T-cell (primary cell): ENCODE measurements around the gene DDX49. TPM values are rescaled to one million over a fixed set of nuclear protein-coding genes. Genes with fewer than 3 reads are reported as not detected.
"Not testable (repeated sequence)": the region's sequence is repeated elsewhere in the genome, so short reads cannot be mapped to it uniquely, and the experiment has no call there.

Source experiments
- ATAC-seq, 4 experiments: fragments of 200-7000 bp in 3 of 4; fragments of 150-1000 bp in 1 of 4; cut with Tn5 transposase; replicated peaks in 1 of 4; 1 replicate in 3 of 4; 2 replicates in 1 of 4; pipeline ENCODE4 v1.10.0; 2021; ENCODE audit warnings: moderate library complexity in 3 of 4, mild to moderate bottlenecking in 2 of 4, moderate number of reproducible peaks in 1 of 4
- CTCF ChIA-PET, 2 donors: fragments of 300-600 bp; sonication (Branson Sonifier 250); formaldehyde crosslinking; loops; one replicate each; lab custom pipeline; 2022; ENCODE audit warnings: antibody characterized with exemption in 2 of 2; lab: Charles Lee
- POLR2A ChIA-PET, 2 donors: fragments of 300-600 bp; sonication (Branson Sonifier 250); formaldehyde crosslinking; loops; one replicate each; lab custom pipeline; 2022; ENCODE audit warnings: antibody characterized with exemption in 2 of 2; lab: Charles Lee
- DNase-seq, 35 experiments: peaks; one replicate each; pipeline versions ENCODE4 v3.0.0 to v3.0.0-alpha.2; 2013 to 2023
- H3K27ac ChIP-seq: one replicate; pipeline ENCODE4 v1.5.1; 2013; ENCODE audit warnings: low read length
- H3K27me3 ChIP-seq, 2 experiments: replicated peaks in 1 of 2; 1 replicate in 1 of 2; 2 replicates in 1 of 2; pipeline versions ENCODE4 v1.6.1 to v1.7.0; 2013; ENCODE audit warnings: low read length in 1 of 2, mixed read lengths in 1 of 2; ENCODE audit not compliant: control insufficient read depth in 2 of 2, insufficient read depth in 2 of 2; ENCODE audit errors: extremely low read depth in 1 of 2
- H3K36me3 ChIP-seq, 2 donors: 1 replicate in 1 of 2; 2 replicates in 1 of 2; pipeline versions ENCODE4 v1.6.1 to v1.7.0; 2013; ENCODE audit warnings: low read length in 1 of 2; ENCODE audit not compliant: control insufficient read depth in 2 of 2, insufficient read depth in 1 of 2; ENCODE audit errors: extremely low read depth in 1 of 2
- H3K4me1 ChIP-seq, 2 experiments: 1 replicate in 1 of 2; 2 replicates in 1 of 2; pipeline versions ENCODE4 v1.6.1 to v1.7.0; 2013; ENCODE audit warnings: low read length in 2 of 2, mixed read lengths in 1 of 2; ENCODE audit not compliant: insufficient read depth in 2 of 2, control insufficient read depth in 1 of 2; ENCODE audit errors: extremely low read depth in 1 of 2
- H3K4me3 ChIP-seq, 2 donors: 1 replicate in 1 of 2; 2 replicates in 1 of 2; pipeline versions ENCODE4 v1.5.1 to v1.7.0; 2013; ENCODE audit warnings: mild to moderate bottlenecking in 2 of 2, low read length in 1 of 2, moderate library complexity in 1 of 2; ENCODE audit not compliant: control insufficient read depth in 1 of 2; ENCODE audit errors: extremely low read depth in 1 of 2
- H3K9me3 ChIP-seq: 2 replicates; pipeline ENCODE4 v1.7.0; 2013
- H3K27ac Mint-ChIP-seq, 2 donors: one replicate each; pipeline ENCODE4 v1.8.0; 2020 to 2021; ENCODE audit warnings: mild to moderate bottlenecking in 2 of 2, mixed read lengths in 2 of 2
- H3K27me3 Mint-ChIP-seq, 2 donors: one replicate each; pipeline ENCODE4 v1.8.0; 2021 to 2022; ENCODE audit warnings: mixed read lengths in 2 of 2
- H3K36me3 Mint-ChIP-seq: one replicate; pipeline ENCODE4 v1.8.0; 2021; ENCODE audit warnings: mixed read lengths
- H3K4me1 Mint-ChIP-seq, 3 donors: one replicate each; pipeline ENCODE4 v1.8.0; 2020 to 2022; ENCODE audit warnings: mixed read lengths in 3 of 3, mild to moderate bottlenecking in 1 of 3
- H3K4me3 Mint-ChIP-seq, 3 donors: one replicate each; pipeline ENCODE4 v1.8.0; 2020 to 2022; ENCODE audit warnings: mild to moderate bottlenecking in 3 of 3, mixed read lengths in 3 of 3, moderate library complexity in 3 of 3
- H3K9me3 Mint-ChIP-seq, 3 donors: one replicate each; pipeline ENCODE4 v1.8.0; 2020 to 2022; ENCODE audit warnings: mixed read lengths in 3 of 3
- WGBS: methylation state at CpG from one replicate; pipeline ENCODE4 v1.1.5; 2013; ENCODE audit warnings: missing lambda C conversion rate; ENCODE audit not compliant: insufficient coverage; 5-methylcytosine and 5-hydroxymethylcytosine counted together
- total RNA-seq, 35 experiments: library from RNA in 6 of 35; stranded (reverse) in 6 of 35; fragments of 120-200 nt in 1 of 35; gene quantifications; one replicate each; pipeline versions ENCODE4 v1.2.1 to v1.2.4 and lab custom pipeline; 2013 to 2026

Gene DDX49
- total RNA-seq, 5 donors from 2014 or later (not counting 1 experiment from before 2014, with no cell fraction given) = 42.4 to 55.3 (median 48.1) TPM

DNA sequence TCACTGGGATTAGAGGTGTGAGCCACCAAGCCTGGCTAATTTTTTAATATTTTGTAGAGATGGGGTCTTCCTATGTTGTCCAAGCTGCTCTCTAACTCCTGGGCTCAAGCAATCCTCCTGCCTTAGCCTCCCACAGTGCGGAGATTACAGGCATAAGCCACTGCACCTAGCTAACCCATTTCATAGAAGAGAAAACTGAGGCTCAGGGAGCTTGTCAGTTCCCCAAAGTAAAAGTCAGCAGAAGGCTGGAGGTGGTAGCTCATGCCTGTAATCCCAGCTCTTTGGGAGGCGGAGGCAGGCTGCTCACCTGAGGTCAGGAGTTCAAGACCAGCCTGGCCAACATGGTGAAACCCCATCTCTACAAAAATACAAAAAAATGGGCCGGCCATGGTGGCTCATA, 30.3 kb downstream of the DDX49 start:
- H3K9me3 Mint-ChIP-seq = peaks cover 0 to 2% (median 0%) of the 10 kb centered on the region in 3 donors
- H3K4me1 ChIP-seq = peaks cover 0 to 31% of the 10 kb centered on the region in 2 experiments
- CTCF ChIA-PET = interaction anchor here in 1 of 2 donors (0.6 kb wide), 1 partner anchor 443 kb away, joined by 3 read pairs; no protein-coding TSS in a partner anchor
- POLR2A ChIA-PET = no interaction called here
- no peak overlapping the region for H3K27ac Mint-ChIP-seq
- no peak overlapping the region for H3K4me3 ChIP-seq
- H3K4me3 Mint-ChIP-seq = no peak overlapping the region
- no peaks in the 10 kb centered on the region for H3K9me3 ChIP-seq
- WGBS = 100% methylated on average over 1 of the region's 3 CpGs
- H3K36me3 Mint-ChIP-seq = no peaks in the 10 kb centered on the region
- peaks cover 0 to 31% of the 10 kb centered on the region in 2 experiments for H3K27me3 ChIP-seq
- ATAC-seq (no peak), DNase-seq (no peak)
- H3K27me3 Mint-ChIP-seq = peaks cover 5 to 6% of the 10 kb centered on the region in 2 donors
- H3K4me1 Mint-ChIP-seq = peaks cover 0 to 14% (median 2%) of the 10 kb centered on the region in 3 donors
- H3K27ac ChIP-seq = no peak overlapping the region
- H3K36me3 ChIP-seq = no peaks in the 10 kb centered on the region

- H3K27ac ChIP-seq = no peak overlapping the region
- POLR2A ChIA-PET = no interaction called here
- Mint-ChIP-seq H3K4me3 (no peak overlapping the region), H3K27me3 (peaks cover 0 to 3% of the 10 kb centered on the region in 2 donors), H3K4me1 (peaks cover 0 to 8% (median 1%) of the 10 kb centered on the region in 3 donors), H3K27ac (no peak overlapping the region), H3K9me3 (peaks cover 0 to 5% (median 0%) of the 10 kb centered on the region in 3 donors), H3K36me3 (no peaks in the 10 kb centered on the region)
- no peaks in the 10 kb centered on the region for H3K9me3 ChIP-seq
- no peak for ATAC-seq
- 84% methylated on average over 4 of the region's 7 CpGs for WGBS
- H3K4me1 ChIP-seq = peaks cover 0 to 27% of the 10 kb centered on the region in 2 experiments
- CTCF ChIA-PET = no interaction called here
- H3K4me3 ChIP-seq = no peak overlapping the region
- peaks cover 0 to 32% of the 10 kb centered on the region in 2 experiments for H3K27me3 ChIP-seq
- H3K36me3 ChIP-seq = no peaks in the 10 kb centered on the region
- DNase-seq = no peak
These were observed 32.3 kb downstream of the DDX49 start for GRCh38 chr19:18951721-18952281.

- H3K9me3 Mint-ChIP-seq, H3K36me3 Mint-ChIP-seq, ATAC-seq, H3K27me3 Mint-ChIP-seq, H3K9me3 ChIP-seq, H3K27ac Mint-ChIP-seq, H3K27ac ChIP-seq, H3K4me1 Mint-ChIP-seq, H3K36me3 ChIP-seq, H3K4me3 Mint-ChIP-seq, CTCF ChIA-PET, H3K4me3 ChIP-seq, DNase-seq, POLR2A ChIA-PET: not testable (repeated sequence)
- peaks cover 0 to 29% of the 10 kb centered on the region in 2 experiments for H3K27me3 ChIP-seq
- H3K4me1 ChIP-seq = peaks cover 0 to 22% of the 10 kb centered on the region in 2 experiments
- 50% methylated on average over 10 of the region's 17 CpGs for WGBS
These were observed 33.0 kb downstream of the DDX49 start for GRCh38 chr19:18952364-18953003.

DNA sequence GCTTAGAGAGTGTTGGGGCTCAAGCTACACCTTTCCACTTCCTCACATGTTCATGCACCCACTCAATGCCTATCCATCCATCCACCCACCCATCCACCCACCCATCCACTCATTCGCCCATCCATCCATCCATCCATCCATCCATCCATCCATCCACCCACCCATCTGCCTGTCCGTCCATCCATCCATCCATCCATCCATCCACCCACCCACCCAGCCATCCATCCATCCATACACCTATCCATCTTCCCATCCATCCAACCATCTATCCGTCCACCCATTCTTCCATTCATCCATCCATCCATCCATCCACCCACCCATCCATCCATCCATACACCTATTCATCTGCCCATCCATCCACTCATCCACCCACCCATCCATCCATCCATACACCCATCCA, 34.6 kb downstream of the DDX49 start:
- Mint-ChIP-seq H3K27me3 (peaks cover 0 to 2% of the 10 kb centered on the region in 2 donors), H3K36me3 (no peaks in the 10 kb centered on the region), H3K4me1 (no peaks in the 10 kb centered on the region), H3K4me3 (no peak overlapping the region), H3K9me3 (peaks cover 0 to 5% (median 0%) of the 10 kb centered on the region in 3 donors), H3K27ac (no peak overlapping the region)
- no peak overlapping the region for H3K4me3 ChIP-seq
- no peaks in the 10 kb centered on the region for H3K36me3 ChIP-seq
- H3K9me3 ChIP-seq = no peaks in the 10 kb centered on the region
- no peak for ATAC-seq
- POLR2A ChIA-PET = no interaction called here
- 76% methylated on average over 3 of the region's 3 CpGs for WGBS
- CTCF ChIA-PET = no interaction called here
- no peak overlapping the region for H3K27ac ChIP-seq
- H3K27me3 ChIP-seq = peaks cover 0 to 14% of the 10 kb centered on the region in 2 experiments
- peaks cover 0 to 7% of the 10 kb centered on the region in 2 experiments for H3K4me1 ChIP-seq
- no peak for DNase-seq

DNA sequence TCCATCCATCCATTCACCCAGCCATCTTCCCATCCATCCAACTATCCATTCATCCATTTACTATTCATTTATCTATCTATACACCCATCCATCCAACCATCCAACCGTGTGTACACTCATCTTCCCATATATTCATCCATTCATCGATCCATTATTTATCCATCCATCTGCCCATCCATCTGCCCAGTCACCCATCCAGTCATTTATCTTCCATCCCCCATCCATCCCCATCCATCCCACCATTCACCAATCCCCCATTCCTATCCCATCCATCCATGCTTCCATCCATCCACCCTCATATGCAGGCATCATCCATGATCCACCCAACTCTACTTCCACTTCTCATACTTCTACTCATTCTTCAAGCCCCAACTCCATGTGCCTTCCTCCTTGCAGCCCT, 35.5 kb downstream of the DDX49 start:
- DNase-seq (no peak), ATAC-seq (no peak)
- POLR2A ChIA-PET = no interaction called here
- H3K4me3 Mint-ChIP-seq = no peak overlapping the region
- H3K27me3 Mint-ChIP-seq = peaks cover 0 to 2% of the 10 kb centered on the region in 2 donors
- peaks cover 0 to 5% (median 0%) of the 10 kb centered on the region in 3 donors for H3K9me3 Mint-ChIP-seq
- 92% methylated on average over 2 of the region's 2 CpGs for WGBS
- Histone ChIP-seq H3K4me3 (no peak overlapping the region), H3K27ac (no peak overlapping the region), H3K36me3 (no peaks in the 10 kb centered on the region), H3K27me3 (peaks cover 0 to 14% of the 10 kb centered on the region in 2 experiments), H3K4me1 (no peaks in the 10 kb centered on the region), H3K9me3 (no peaks in the 10 kb centered on the region)
- CTCF ChIA-PET = no interaction called here
- no peaks in the 10 kb centered on the region for H3K36me3 Mint-ChIP-seq
- H3K27ac Mint-ChIP-seq = no peak overlapping the region
- no peaks in the 10 kb centered on the region for H3K4me1 Mint-ChIP-seq

GRCh38 chr19:18960370-18960769, 40.9 kb downstream of the DDX49 start:
- no peaks in the 10 kb centered on the region for H3K36me3 Mint-ChIP-seq
- 87% methylated on average over 2 of the region's 4 CpGs for WGBS
- Histone ChIP-seq H3K4me3 (no peak overlapping the region), H3K27me3 (peaks cover 0 to 42% of the 10 kb centered on the region in 2 experiments), H3K36me3 (no peaks in the 10 kb centered on the region), H3K4me1 (peaks cover 0 to 12% of the 10 kb centered on the region in 2 experiments), H3K9me3 (no peaks in the 10 kb centered on the region), H3K27ac (no peak overlapping the region)
- no peaks in the 10 kb centered on the region for H3K9me3 Mint-ChIP-seq
- no peak overlapping the region for H3K4me3 Mint-ChIP-seq
- ATAC-seq = no peak
- DNase-seq = no peak
- POLR2A ChIA-PET = no interaction called here
- no peak overlapping the region for H3K27ac Mint-ChIP-seq
- H3K27me3 Mint-ChIP-seq = peaks cover 3 to 14% of the 10 kb centered on the region in 2 donors
- CTCF ChIA-PET = no interaction called here
- peaks cover 14 to 15% (median 14%) of the 10 kb centered on the region in 3 donors for H3K4me1 Mint-ChIP-seq
